ENCODE data around the gene ZBTB20. TPM values are rescaled to one million over a fixed set of nuclear protein-coding genes. Genes with fewer than 3 reads are reported as not detected.

ZBTB20 gene
- total and polyA plus RNA-seq, 10 of the 15 experiments (the other 5 are each of a cell fraction or from before 2014, with no cell fraction given): 0.20 to 5.5 (median 2.2) TPM

GRCh38 chr3:114411811-114412803 lies 735.0 kb downstream of the ZBTB20 start (continued):
- TF ChIP-seq CEBPB (IDR thresholded peaks at IDR 0.05; ENCODE audit: borderline replicate concordance in 1 of 2, low read depth in 2 of 2, low read length in 2 of 2): no peak
- no peak for TF ChIP-seq MAX (IDR thresholded peaks at IDR 0.05; ENCODE audit: low read depth, low read length)
- TF ChIP-seq, protein P1, sequence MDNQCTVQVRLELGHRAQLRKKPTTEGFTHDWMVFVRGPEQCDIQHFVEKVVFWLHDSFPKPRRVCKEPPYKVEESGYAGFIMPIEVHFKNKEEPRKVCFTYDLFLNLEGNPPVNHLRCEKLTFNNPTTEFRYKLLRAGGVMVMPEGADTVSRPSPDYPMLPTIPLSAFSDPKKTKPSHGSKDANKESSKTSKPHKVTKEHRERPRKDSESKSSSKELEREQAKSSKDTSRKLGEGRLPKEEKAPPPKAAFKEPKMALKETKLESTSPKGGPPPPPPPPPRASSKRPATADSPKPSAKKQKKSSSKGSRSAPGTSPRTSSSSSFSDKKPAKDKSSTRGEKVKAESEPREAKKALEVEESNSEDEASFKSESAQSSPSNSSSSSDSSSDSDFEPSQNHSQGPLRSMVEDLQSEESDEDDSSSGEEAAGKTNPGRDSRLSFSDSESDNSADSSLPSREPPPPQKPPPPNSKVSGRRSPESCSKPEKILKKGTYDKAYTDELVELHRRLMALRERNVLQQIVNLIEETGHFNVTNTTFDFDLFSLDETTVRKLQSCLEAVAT (IDR thresholded peaks at IDR 0.05): no peak

DNA sequence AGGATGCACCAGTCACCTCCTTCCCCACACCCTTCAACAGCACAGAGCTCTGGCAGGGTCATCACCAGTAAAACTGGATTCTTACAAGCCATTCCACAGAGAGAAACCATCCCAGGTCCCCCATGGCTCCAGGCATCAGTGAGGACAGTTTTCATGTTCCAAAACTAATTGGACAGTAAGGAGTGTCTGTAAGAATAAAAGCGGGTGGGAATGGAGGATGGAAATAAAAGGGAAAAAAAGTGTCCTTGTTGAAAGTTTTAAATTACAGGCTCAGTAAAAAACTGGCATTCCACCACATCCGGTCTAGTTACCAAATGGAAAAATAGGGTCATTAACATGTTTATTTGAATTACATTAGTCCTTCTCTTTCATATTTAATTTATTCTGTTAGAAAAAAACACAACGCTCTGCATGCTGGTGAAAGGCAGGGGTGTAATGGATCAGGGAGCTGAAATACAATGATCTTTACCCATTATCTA lies 735.9 kb downstream of the ZBTB20 start:
- in situ Hi-C loops (cut with MboI): no loop called here
- ATAC-seq (no peak), DNase-seq (ENCODE audit: low read depth, low spot score) (no peak), FAIRE-seq (no peak)
- Histone ChIP-seq H4K20me1 (ENCODE audit: control insufficient read depth, insufficient read depth) (no peaks in the 10 kb centered on the region), H3K27ac (ENCODE audit: control insufficient read depth, insufficient read depth) (no peak overlapping the region), H3K9me3 (replicated peaks; ENCODE audit: control insufficient read depth, insufficient read depth, low read length) (no peaks in the 10 kb centered on the region), H3K4me2 (ENCODE audit: control insufficient read depth, insufficient read depth) (no peak overlapping the region), H3K4me3 (no peak overlapping the region), H3K4me1 (ENCODE audit: control insufficient read depth, insufficient read depth, low read length) (peaks cover 9% of the 10 kb centered on the region), H2AFZ (ENCODE audit: control insufficient read depth, low read depth, low read length) (no peak overlapping the region), H3K9ac (ENCODE audit: control insufficient read depth, insufficient read depth, low read length) (no peak overlapping the region), H3K36me3 (ENCODE audit: control insufficient read depth in 2 of 2, insufficient read depth in 2 of 2, low read length in 1 of 2) (no peaks in the 10 kb centered on the region), H3K27me3 (replicated peaks in 1 of 2; ENCODE audit: control insufficient read depth in 2 of 2, insufficient read depth in 2 of 2, low read length in 1 of 2) (no peaks in the 10 kb centered on the region), H3K79me2 (ENCODE audit: control insufficient read depth, insufficient read depth, low read length) (no peaks in the 10 kb centered on the region; the same call in none of the 2 replicates)
- ChIA-PET RAD21 (ENCODE audit: unreplicated experiment) (interaction anchor here (1.3 kb wide), 1 partner anchor 12 kb away, joined by 3 read pairs; no protein-coding TSS in a partner anchor), CTCF (interaction anchor here (1.0 to 20.0 kb wide), 3 partner anchors 27 to 120 kb away, joined by 3 to 223 read pairs (median 4); no protein-coding TSS in a partner anchor), POLR2A (no interaction called here), SMC1A (ENCODE audit: uncharacterized antibody, unreplicated experiment) (interaction anchor here (1.0 to 2.9 kb wide), 2 partner anchors 10 to 27 kb away, joined by 4 to 11 read pairs; no protein-coding TSS in a partner anchor)
- WGBS (ENCODE audit: insufficient coverage, insufficient replicate concordance, low lambda C conversion rate, missing lambda C conversion rate): 92% methylated on average over 3 of the region's 3 CpGs
- TF ChIP-seq MAX (IDR thresholded peaks at IDR 0.05; ENCODE audit: low read depth, low read length) (no peak), REST (IDR thresholded peaks at IDR 0.05; ENCODE audit: low read depth, low read length) (no peak), BCL3 (IDR thresholded peaks at IDR 0.05; ENCODE audit: borderline replicate concordance, insufficient read depth, low read depth, low read length, poor library complexity, severe bottlenecking) (no peak)
- intact Hi-C loops (cut with micrococcal nuclease; ENCODE audit: unreplicated experiment): no loop called here
- no TSS peak for BruUV-seq (replicated peaks)
